SK-N-SH (cell line): ENCODE data around the gene SLC34A3.

Source experiments
- CTCF ChIP-seq: fragments of 200-600 bp; sonication (generic); IDR thresholded peaks from 2 replicates; pipeline ENCODE4 v1.6.1; 2017; ENCODE audit warnings: antibody characterized with exemption, mild to moderate bottlenecking, moderate library complexity
- ELF1 ChIP-seq: IDR thresholded peaks from 2 replicates; pipeline ENCODE4 v1.4.0; 2012
- EZH2phosphoT487 ChIP-seq: fragments of 200-600 bp; sonication (generic); IDR thresholded peaks from 2 replicates; pipeline ENCODE4 v1.6.1; 2017; ENCODE audit warnings: low read depth, mixed run types, mild to moderate bottlenecking, antibody characterized with exemption, moderate library complexity, borderline replicate concordance
- FOXJ3 ChIP-seq: sonication (generic); formaldehyde crosslinking; IDR thresholded peaks from 2 replicates; pipeline ENCODE4 v1.5.1; 2020; ENCODE audit warnings: mild to moderate bottlenecking, missing genetic modification reagents
- GABPA ChIP-seq: IDR thresholded peaks from 2 replicates; pipeline ENCODE4 v1.4.0; 2012; ENCODE audit warnings: low read depth, mild to moderate bottlenecking
- JUND ChIP-seq: IDR thresholded peaks from 2 replicates; pipeline ENCODE4 v1.4.0; 2012
- NFIC ChIP-seq: IDR thresholded peaks from 2 replicates; pipeline ENCODE4 v1.4.0; 2012; ENCODE audit warnings: borderline replicate concordance
- POLR2AphosphoS5 ChIP-seq: IDR thresholded peaks from 2 replicates; pipeline ENCODE4 v1.6.1; 2012; ENCODE audit warnings: low read depth, low read length
- RCOR1 ChIP-seq: fragments of 150-350 bp; IDR thresholded peaks from 2 replicates; pipeline ENCODE4 v1.6.1; 2017; ENCODE audit warnings: antibody characterized with exemption, low read length
- SIN3A ChIP-seq: IDR thresholded peaks from 2 replicates; pipeline ENCODE4 v1.6.1; 2012; ENCODE audit warnings: low read depth, mild to moderate bottlenecking, low read length, moderate library complexity, borderline replicate concordance
- USF1 ChIP-seq: IDR thresholded peaks from 2 replicates; pipeline ENCODE4 v1.4.0; 2012; ENCODE audit warnings: low read depth, borderline replicate concordance
- TF ChIP-seq, protein P1 (sequence below): IDR thresholded peaks from 2 replicates; pipeline ENCODE4 v1.4.0; 2012; ENCODE audit warnings: low read depth
- TF ChIP-seq, protein P2 (sequence below): IDR thresholded peaks from 2 replicates; pipeline ENCODE4 v1.6.1; 2012; ENCODE audit warnings: mild to moderate bottlenecking, low read depth, low read length, moderate library complexity
- TF ChIP-seq, protein P3 (sequence below): fragments of 150-350 bp; IDR thresholded peaks from 2 replicates; pipeline ENCODE4 v1.6.1; 2016; ENCODE audit warnings: mild to moderate bottlenecking, low read depth, low read length

- TF ChIP-seq, protein P1, sequence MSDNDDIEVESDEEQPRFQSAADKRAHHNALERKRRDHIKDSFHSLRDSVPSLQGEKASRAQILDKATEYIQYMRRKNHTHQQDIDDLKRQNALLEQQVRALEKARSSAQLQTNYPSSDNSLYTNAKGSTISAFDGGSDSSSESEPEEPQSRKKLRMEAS: no peak
- TF ChIP-seq CTCF (no peak), SIN3A (no peak), POLR2AphosphoS5 (no peak), ELF1 (no peak), JUND (no peak), RCOR1 (no peak), USF1 (no peak), GABPA (no peak), NFIC (no peak), EZH2phosphoT487 (no peak), FOXJ3 (CRISPR knock-in tag) (no peak)
- TF ChIP-seq, protein P2, sequence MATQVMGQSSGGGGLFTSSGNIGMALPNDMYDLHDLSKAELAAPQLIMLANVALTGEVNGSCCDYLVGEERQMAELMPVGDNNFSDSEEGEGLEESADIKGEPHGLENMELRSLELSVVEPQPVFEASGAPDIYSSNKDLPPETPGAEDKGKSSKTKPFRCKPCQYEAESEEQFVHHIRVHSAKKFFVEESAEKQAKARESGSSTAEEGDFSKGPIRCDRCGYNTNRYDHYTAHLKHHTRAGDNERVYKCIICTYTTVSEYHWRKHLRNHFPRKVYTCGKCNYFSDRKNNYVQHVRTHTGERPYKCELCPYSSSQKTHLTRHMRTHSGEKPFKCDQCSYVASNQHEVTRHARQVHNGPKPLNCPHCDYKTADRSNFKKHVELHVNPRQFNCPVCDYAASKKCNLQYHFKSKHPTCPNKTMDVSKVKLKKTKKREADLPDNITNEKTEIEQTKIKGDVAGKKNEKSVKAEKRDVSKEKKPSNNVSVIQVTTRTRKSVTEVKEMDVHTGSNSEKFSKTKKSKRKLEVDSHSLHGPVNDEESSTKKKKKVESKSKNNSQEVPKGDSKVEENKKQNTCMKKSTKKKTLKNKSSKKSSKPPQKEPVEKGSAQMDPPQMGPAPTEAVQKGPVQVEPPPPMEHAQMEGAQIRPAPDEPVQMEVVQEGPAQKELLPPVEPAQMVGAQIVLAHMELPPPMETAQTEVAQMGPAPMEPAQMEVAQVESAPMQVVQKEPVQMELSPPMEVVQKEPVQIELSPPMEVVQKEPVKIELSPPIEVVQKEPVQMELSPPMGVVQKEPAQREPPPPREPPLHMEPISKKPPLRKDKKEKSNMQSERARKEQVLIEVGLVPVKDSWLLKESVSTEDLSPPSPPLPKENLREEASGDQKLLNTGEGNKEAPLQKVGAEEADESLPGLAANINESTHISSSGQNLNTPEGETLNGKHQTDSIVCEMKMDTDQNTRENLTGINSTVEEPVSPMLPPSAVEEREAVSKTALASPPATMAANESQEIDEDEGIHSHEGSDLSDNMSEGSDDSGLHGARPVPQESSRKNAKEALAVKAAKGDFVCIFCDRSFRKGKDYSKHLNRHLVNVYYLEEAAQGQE: no peak
- TF ChIP-seq, protein P3, sequence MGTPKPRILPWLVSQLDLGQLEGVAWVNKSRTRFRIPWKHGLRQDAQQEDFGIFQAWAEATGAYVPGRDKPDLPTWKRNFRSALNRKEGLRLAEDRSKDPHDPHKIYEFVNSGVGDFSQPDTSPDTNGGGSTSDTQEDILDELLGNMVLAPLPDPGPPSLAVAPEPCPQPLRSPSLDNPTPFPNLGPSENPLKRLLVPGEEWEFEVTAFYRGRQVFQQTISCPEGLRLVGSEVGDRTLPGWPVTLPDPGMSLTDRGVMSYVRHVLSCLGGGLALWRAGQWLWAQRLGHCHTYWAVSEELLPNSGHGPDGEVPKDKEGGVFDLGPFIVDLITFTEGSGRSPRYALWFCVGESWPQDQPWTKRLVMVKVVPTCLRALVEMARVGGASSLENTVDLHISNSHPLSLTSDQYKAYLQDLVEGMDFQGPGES: no peak
Observed at GRCh38 chr9:137266162-137266527, 35.4 kb downstream of the SLC34A3 start.
